NCI-H2107 (cell line): ENCODE data around the gene AP5S1.
"Not testable (repeated sequence)": the region's sequence is repeated elsewhere in the genome, so short reads cannot be mapped to it uniquely, and the experiment has no call there.

Experiments
- DNase-seq: peaks from one replicate; lab custom pipeline; 2025; lab: John Stamatoyannopoulos, UW

The AP5S1 gene

GRCh38 chr20:3794168-3794567, 26.2 kb upstream of the AP5S1 start:
- DNase-seq, result not testable (repeated sequence)

- no peak for DNase-seq
Observed at GRCh38 chr20:3794701-3795420, 25.5 kb upstream of the AP5S1 start.

GRCh38 chr20:3795511-3796468, 24.6 kb upstream of the AP5S1 start, which contains the start of gene CDC25B:
Gene CDC25B (plus strand): TSS chr20:3796310. CDS start chr20:3796532, 222 bp downstream.
- peak; percentile 76 for DNase-seq

- DNase-seq, result no peak
Observed at GRCh38 chr20:3796477-3797225, 23.7 kb upstream of the AP5S1 start.

GRCh38 chr20:3797226-3797545, 23.2 kb upstream of the AP5S1 start:
- DNase-seq, result no peak

- no peak for DNase-seq
Observed at GRCh38 chr20:3797592-3798372, 22.6 kb upstream of the AP5S1 start.

GRCh38 chr20:3798373-3798768, 22.0 kb upstream of the AP5S1 start:
- no peak for DNase-seq

- no peak for DNase-seq
Observed at GRCh38 chr20:3798908-3799248, 21.5 kb upstream of the AP5S1 start.

GRCh38 chr20:3800256-3800877, 20.0 kb upstream of the AP5S1 start:
- DNase-seq, result no peak

- DNase-seq, result no peak
Observed at GRCh38 chr20:3800878-3801260, 19.5 kb upstream of the AP5S1 start.

- no peak for DNase-seq
Observed at GRCh38 chr20:3801299-3801698, 19.0 kb upstream of the AP5S1 start.

GRCh38 chr20:3801846-3802245, 18.5 kb upstream of the AP5S1 start:
- DNase-seq, result no peak

- no peak for DNase-seq
Observed at GRCh38 chr20:3802524-3803239, 17.7 kb upstream of the AP5S1 start.

- no peak for DNase-seq
Observed at GRCh38 chr20:3803289-3803688, 17.1 kb upstream of the AP5S1 start.

- no peak for DNase-seq
Observed at GRCh38 chr20:3803854-3804253, 16.5 kb upstream of the AP5S1 start.

- DNase-seq, result no peak
Observed at GRCh38 chr20:3804254-3804751, 16.0 kb upstream of the AP5S1 start.

GRCh38 chr20:3804781-3805180, 15.6 kb upstream of the AP5S1 start:
- DNase-seq, result no peak

- no peak for DNase-seq
Observed at GRCh38 chr20:3808544-3808943, 11.8 kb upstream of the AP5S1 start.

GRCh38 chr20:3811467-3812258, 8.7 kb upstream of the AP5S1 start:
- DNase-seq, result peak; percentile 78

GRCh38 chr20:3812259-3812681, 8.1 kb upstream of the AP5S1 start:
- DNase-seq, result no peak
